ENCODE results near the gene TIMM13. TPM values are rescaled to one million over a fixed set of nuclear protein-coding genes. Genes with fewer than 3 reads are reported as not detected.
"Not testable (repeated sequence)": the region's sequence is repeated elsewhere in the genome, so short reads cannot be mapped to it uniquely, and the experiment has no call there.

TIMM13 gene
- total RNA-seq: 69.4 and 73.7 TPM in 2 replicates
- polyA plus RNA-seq (2012): 121 TPM

GRCh38 chr19:2427429-2428320 is at the start of gene TIMM13:
Gene TIMM13 (minus strand): TSS chr19:2427586. CDS start chr19:2427533, 53 bp downstream.
- peak; percentile 97 for DNase-seq (ENCODE audit: low read depth)

GRCh38 chr19:2476451-2477140 is 49.2 kb upstream of the TIMM13 start:
- peak; percentile 46 for DNase-seq (ENCODE audit: low read depth)

- peak; percentile 97 for DNase-seq (ENCODE audit: low read depth)
Measured at GRCh38 chr19:2475702-2476450, 48.5 kb upstream of the TIMM13 start, which contains the start of gene GADD45B. Gene GADD45B (plus strand): TSS chr19:2476127. CDS start chr19:2476359, 232 bp downstream.

GRCh38 chr19:2475018-2475701 is 47.8 kb upstream of the TIMM13 start:
- DNase-seq (ENCODE audit: low read depth): peak; percentile 49

- peak; percentile 83 for DNase-seq (ENCODE audit: low read depth)
Measured at GRCh38 chr19:2474232-2475017, 47.0 kb upstream of the TIMM13 start.

- DNase-seq (ENCODE audit: low read depth): not testable (repeated sequence)
Measured at GRCh38 chr19:2469915-2470200, 42.5 kb upstream of the TIMM13 start.

- DNase-seq (ENCODE audit: low read depth): peak; percentile 54
Measured at GRCh38 chr19:2469102-2469914, 41.9 kb upstream of the TIMM13 start.

- no peak for DNase-seq (ENCODE audit: low read depth)
Measured at GRCh38 chr19:2468596-2468995, 41.2 kb upstream of the TIMM13 start.

- no peak for DNase-seq (ENCODE audit: low read depth)
Measured at GRCh38 chr19:2464389-2464788, 37.0 kb upstream of the TIMM13 start.

- DNase-seq (ENCODE audit: low read depth): not testable (repeated sequence)
Measured at GRCh38 chr19:2463694-2464093, 36.3 kb upstream of the TIMM13 start.

GRCh38 chr19:2462635-2463421 is 35.4 kb upstream of the TIMM13 start:
- DNase-seq (ENCODE audit: low read depth): peak; percentile 96

GRCh38 chr19:2461751-2462634 is 34.6 kb upstream of the TIMM13 start:
- DNase-seq (ENCODE audit: low read depth): peak; percentile 79

GRCh38 chr19:2460245-2460644 is 32.9 kb upstream of the TIMM13 start:
- DNase-seq (ENCODE audit: low read depth): no peak

GRCh38 chr19:2458776-2459175 is 31.4 kb upstream of the TIMM13 start:
- not testable (repeated sequence) for DNase-seq (ENCODE audit: low read depth)

- DNase-seq (ENCODE audit: low read depth): no peak
Measured at GRCh38 chr19:2458054-2458453, 30.7 kb upstream of the TIMM13 start.

GRCh38 chr19:2457394-2458037 is 30.1 kb upstream of the TIMM13 start:
- no peak for DNase-seq (ENCODE audit: low read depth)
